RKO (cell line): ENCODE measurements around the gene ITGA1.
"Not testable (repeated sequence)": the region's sequence is repeated elsewhere in the genome, so short reads cannot be mapped to it uniquely, and the experiment has no call there.

Source experiments
- DNase-seq: peaks from one replicate; pipeline ENCODE4 v3.0.0-alpha.2; 2016; ENCODE audit warnings: low spot score

Gene ITGA1

DNA sequence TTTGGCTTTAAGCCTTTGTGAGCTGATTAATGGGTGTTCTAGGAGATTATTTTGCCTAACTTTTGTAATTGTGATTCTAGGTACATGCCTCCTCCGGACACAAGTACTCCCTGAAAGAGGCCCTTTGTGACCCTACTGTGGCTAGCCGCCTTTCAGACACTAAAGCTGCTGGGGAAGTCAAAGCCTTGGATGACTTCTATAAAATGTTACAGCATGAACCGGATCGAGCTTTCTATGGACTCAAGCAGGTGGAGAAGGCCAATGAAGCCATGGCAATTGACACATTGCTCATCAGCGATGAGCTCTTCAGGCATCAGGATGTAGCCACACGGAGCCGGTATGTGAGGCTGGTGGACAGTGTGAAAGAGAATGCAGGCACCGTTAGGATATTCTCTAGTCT lies 13.6 kb downstream of the ITGA1 start:
- DNase-seq = peak; percentile 78

GRCh38 chr5:52802272-52802973 lies 14.7 kb downstream of the ITGA1 start:
- no peak for DNase-seq

- no peak for DNase-seq
Observed at GRCh38 chr5:52802974-52803336, 15.2 kb downstream of the ITGA1 start.

GRCh38 chr5:52804387-52804791 lies 16.7 kb downstream of the ITGA1 start:
- DNase-seq = no peak

DNA sequence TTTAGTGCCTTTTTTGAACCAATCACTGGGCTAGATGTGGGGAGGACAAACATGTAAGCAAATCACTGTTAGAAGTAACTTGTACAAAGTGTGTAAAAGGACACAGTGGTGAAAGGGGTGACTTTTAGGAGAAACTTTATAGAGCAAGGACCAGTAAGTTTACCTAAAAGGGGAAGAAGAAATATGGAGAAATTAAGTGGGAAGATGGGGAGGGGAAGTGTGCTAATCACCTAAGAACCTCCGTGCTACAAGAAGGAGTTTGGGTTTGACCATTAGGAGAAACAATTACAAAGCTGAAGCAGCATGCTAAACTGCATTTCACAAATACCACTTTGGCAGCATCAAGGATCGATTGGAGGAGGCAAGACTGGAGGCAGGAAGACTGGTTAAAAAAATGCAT lies 17.3 kb downstream of the ITGA1 start:
- DNase-seq = no peak

DNA sequence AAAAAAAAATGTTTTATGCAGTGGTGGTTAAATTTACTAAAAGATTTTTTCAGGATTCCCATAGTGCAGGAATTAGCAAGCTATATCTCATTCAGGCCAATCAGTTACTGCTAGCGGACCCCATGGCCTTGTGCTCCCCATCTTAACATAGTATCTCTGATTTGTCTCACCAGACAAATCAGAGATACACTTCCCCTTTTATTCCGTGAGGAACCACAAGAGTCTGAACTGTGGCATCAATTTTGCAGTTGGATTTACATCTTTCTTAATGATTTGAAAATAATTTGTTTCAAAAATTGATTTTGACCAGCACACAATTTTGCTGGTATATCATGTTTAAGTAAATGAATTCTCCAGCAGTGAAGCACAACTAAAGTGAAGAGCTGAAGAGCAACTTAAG lies 17.9 kb downstream of the ITGA1 start:
- DNase-seq = no peak

DNA sequence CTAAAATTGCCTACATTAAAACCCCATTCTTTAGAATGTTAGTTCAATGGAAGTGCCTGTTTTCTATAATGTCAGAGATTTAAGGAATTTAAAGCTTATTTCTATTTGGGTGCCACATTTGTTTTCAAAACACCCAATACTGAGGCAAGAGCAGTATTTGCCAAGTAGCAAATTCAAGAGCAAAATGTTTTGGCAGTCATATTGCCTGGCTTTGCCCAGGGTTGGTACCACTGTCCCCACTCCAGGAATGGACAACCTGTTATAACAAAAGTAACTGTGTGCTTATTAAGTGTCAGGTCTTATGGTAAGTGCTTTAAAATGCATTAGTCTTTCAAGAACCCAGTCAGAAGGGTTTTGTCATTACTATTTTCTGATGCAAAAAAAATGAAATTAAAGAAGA lies 19.3 kb downstream of the ITGA1 start:
- no peak for DNase-seq

- no peak for DNase-seq
Observed at GRCh38 chr5:52807723-52808122, 20.0 kb downstream of the ITGA1 start.

DNA sequence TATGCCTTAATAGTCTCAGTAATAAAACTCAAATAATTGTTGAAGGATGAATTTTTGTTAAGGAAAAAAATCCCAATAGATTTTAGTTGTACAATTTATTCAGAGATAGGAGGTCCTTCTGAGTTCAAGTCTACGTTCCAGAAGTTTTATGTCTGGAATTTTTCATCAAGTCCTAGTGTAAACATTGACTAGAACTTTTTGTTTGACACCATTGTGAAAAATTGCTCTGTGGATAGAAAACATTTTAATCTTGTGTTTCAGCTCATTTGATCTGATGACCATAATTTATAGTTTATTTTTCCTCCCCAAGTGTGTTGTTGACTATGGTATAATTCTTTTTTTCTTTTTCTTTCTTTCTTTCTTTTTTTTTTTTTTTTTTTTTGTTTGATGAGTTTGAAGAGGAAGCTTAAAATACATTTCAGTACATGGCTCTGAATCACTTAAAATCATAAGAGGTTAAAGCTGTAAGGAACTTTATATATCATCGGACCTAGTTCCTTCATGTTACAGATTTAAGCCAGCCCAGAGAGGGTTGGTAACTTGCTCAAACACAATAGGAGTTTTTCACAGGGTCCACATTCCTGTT lies 20.7 kb downstream of the ITGA1 start:
- DNase-seq = no peak

DNA sequence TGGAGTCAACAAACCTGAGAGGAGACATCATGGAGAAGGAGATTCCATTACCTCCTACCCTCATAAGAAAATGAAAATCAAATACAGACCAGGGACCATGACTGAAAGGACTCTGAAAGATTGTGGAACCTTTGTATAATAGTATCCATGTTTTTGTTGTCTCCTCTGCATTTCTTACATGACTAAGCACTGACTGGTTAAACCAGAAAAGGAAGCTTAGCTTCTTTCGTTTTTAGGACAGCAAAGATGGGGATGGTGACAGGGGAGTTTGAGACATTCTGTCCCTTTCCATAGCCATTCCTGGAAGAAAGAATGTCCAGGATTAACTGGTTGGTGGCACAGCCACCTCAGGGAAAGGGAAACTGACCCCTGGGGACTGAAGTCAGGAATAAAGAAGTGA lies 22.2 kb downstream of the ITGA1 start:
- DNase-seq = no peak

DNA sequence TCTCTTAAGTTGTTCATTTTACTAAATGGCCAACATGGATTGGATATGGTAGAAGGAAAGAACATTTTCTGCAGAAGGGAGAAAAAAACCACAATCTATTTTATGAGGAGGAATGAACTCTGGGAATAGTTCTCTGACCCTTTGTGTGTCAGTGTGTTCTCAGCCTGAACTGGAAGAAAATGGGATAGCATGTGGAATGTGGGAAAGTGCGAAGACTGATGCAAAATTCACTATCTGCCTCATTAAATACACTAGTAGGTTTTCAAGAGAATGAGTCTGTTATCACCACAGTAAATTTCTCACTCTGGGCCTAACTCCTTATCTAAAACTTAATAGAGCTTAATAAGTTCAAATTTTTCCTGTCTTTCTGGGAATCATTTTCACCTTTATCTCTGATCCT lies 22.7 kb downstream of the ITGA1 start:
- no peak for DNase-seq

- peak; percentile 47 for DNase-seq
Observed at GRCh38 chr5:52811067-52811749, 23.5 kb downstream of the ITGA1 start.

DNA sequence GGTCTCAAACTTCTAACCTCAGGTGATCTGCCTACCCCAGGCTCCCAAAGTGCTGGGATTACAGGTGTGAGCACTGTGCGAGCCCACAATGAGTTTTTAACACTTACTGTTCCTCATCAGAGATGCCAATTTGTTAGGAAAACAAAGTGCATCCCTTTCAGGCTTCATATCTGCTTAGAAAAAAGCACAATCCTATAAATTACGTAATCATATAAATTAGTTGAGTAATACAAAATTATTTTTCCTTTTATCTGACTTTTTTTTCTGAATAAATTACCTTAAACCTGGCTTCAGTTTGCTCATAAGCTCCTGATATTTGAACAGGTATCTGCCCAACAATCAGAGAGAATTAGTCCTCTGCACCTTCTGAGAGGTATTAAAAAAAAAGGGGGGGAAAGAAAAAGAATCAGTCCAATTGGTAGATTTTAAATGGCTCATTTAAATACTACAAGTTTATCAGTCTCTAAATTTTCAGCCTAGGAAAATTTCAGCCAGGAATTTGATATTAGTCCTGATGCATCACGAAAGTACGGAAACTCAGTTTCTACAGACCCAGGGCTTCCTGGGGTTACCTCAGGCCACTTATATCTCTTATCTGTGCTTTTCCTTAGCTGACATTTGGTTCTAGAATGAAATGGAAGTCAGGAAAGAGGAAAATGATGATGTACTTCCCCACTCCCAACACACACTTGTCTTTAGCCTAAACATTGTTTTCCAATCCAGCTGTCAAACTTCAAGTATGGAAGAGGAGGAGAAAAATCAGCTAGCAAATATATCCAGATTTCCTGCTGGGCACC lies 26.8 kb downstream of the ITGA1 start:
- no peak for DNase-seq

GRCh38 chr5:52817818-52818217 lies 30.1 kb downstream of the ITGA1 start:
- DNase-seq = no peak

DNA sequence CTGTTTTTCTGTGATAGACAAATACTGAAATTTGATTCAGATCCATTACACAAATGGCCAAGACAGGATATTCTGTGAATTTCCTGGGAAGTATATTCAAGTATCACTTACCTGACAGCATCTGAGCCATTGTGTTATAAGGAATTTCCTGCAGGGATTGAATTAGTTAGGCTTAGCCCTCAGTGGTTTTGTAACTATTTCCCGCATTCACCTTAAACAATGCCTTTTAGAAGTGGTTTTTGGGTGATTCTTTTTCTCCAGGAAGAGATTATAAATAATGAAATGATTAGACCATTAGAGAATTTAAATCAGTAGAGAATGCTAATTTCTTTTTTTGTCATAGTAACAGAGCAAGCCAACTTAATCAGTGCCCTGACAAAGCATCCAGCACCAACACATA lies 30.6 kb downstream of the ITGA1 start:
- no peak for DNase-seq

DNA sequence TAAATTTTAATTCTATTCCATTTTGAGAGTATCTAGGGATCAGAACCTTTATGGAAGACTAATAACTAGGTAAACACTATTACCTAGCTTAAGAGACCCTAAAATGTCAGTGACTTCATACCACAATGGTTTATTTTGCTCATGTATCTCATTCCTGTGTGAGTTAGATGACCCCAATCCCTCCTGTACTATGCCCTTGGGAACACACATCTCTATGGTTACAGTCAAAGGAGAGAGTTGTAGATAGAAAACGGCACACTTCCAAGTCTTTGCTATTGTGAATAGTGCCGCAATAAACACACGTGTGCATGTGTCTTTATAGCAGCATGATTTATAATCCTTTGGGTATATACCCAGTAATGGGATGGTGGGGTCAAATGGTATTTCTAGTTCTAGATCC lies 31.1 kb downstream of the ITGA1 start:
- DNase-seq = not testable (repeated sequence)

DNA sequence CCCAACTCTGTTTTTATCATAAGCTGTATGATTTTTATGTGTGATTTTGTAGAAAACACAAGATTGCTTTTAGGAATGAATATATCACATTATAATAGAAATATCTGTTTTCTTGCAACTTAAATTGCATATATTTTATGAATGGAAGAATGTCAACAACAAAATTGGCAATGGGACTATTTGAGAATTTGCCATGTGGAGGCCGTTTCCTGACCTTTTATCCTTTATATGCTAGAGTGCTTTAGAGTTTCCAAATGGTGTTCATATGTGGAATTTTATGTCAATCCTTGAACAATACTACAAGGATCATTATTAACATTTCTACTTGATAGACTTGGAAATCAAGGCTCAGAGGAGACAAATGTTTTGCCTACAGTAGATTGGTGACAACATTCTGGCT lies 34.2 kb downstream of the ITGA1 start:
- DNase-seq = no peak

GRCh38 chr5:52822437-52822836 lies 34.7 kb downstream of the ITGA1 start:
- no peak for DNase-seq

GRCh38 chr5:52824827-52825226 lies 37.1 kb downstream of the ITGA1 start:
- no peak for DNase-seq

DNA sequence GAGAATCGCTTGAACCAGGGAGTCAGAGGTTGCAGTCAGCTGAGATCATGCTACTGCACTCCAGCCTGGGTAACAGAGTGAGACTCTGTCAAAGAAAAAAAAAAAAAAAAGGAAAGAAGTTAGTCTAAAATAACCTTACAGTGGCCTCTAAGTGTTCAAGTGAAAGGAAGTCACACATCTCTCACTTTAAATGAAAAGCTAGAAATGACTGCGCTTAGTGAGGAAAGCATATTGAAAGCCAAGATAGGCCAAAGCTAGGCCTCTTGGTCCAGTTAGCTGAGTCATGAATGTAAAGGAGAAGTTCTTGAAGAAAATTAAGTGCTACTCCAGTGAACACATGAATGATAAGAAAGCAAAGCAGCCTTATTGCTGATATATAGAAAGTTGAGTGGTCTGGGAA lies 38.1 kb downstream of the ITGA1 start:
- no peak for DNase-seq

GRCh38 chr5:52827815-52828214 lies 40.1 kb downstream of the ITGA1 start:
- DNase-seq = no peak

- no peak for DNase-seq
Observed at GRCh38 chr5:52829664-52830063, 41.9 kb downstream of the ITGA1 start.

- DNase-seq = no peak
Observed at GRCh38 chr5:52830650-52831049, 42.9 kb downstream of the ITGA1 start.
